Measurements from ENCODE around the gene MAD1L1.

Gene MAD1L1

GRCh38 chr7:1900847-1901246 is 331.9 kb downstream of the MAD1L1 start:
- peaks cover 0 to 25% (median 9%) of the 10 kb centered on the region in 5 donors for H3K36me3 ChIP-seq (ENCODE audit: control insufficient read depth in 5 of 5, insufficient read depth in 5 of 5, low read length in 5 of 5)
- H3K9me3 ChIP-seq (ENCODE audit: control insufficient read depth in 5 of 5, low read length in 5 of 5) = no peaks in the 10 kb centered on the region
- no peak overlapping the region for H3K27ac ChIP-seq (ENCODE audit: low read depth, low read length)
- no peak overlapping the region for H3K9ac ChIP-seq (ENCODE audit: low read length in 5 of 5)
- no peak overlapping the region for H3K4me3 ChIP-seq (ENCODE audit: low read depth in 1 of 5, low read length in 5 of 5)
- peaks cover 0 to 23% (median 14%) of the 10 kb centered on the region in 5 donors for H3K4me1 ChIP-seq (ENCODE audit: control insufficient read depth in 5 of 5, insufficient read depth in 5 of 5, low read length in 5 of 5)
- no peaks in the 10 kb centered on the region for H3K27me3 ChIP-seq (ENCODE audit: control insufficient read depth in 5 of 5, insufficient read depth in 4 of 5, low read length in 5 of 5)

- H3K9me3 ChIP-seq (ENCODE audit: control insufficient read depth in 5 of 5, low read length in 5 of 5) = no peaks in the 10 kb centered on the region
- peaks cover 0 to 25% (median 9%) of the 10 kb centered on the region in 5 donors for H3K36me3 ChIP-seq (ENCODE audit: control insufficient read depth in 5 of 5, insufficient read depth in 5 of 5, low read length in 5 of 5)
- no peaks in the 10 kb centered on the region for H3K27me3 ChIP-seq (ENCODE audit: control insufficient read depth in 5 of 5, insufficient read depth in 4 of 5, low read length in 5 of 5)
- no peak overlapping the region for H3K4me3 ChIP-seq (ENCODE audit: low read depth in 1 of 5, low read length in 5 of 5)
- no peak overlapping the region for H3K27ac ChIP-seq (ENCODE audit: low read depth, low read length)
- H3K9ac ChIP-seq (ENCODE audit: low read length in 5 of 5) = no peak overlapping the region
- peaks cover 0 to 30% (median 21%) of the 10 kb centered on the region in 5 donors for H3K4me1 ChIP-seq (ENCODE audit: control insufficient read depth in 5 of 5, insufficient read depth in 5 of 5, low read length in 5 of 5)
Measured at GRCh38 chr7:1899951-1900762, 332.6 kb downstream of the MAD1L1 start.

GRCh38 chr7:1899196-1899595 is 333.5 kb downstream of the MAD1L1 start:
- H3K4me3 ChIP-seq (ENCODE audit: low read depth in 1 of 5, low read length in 5 of 5) = no peak overlapping the region
- no peaks in the 10 kb centered on the region for H3K27me3 ChIP-seq (ENCODE audit: control insufficient read depth in 5 of 5, insufficient read depth in 4 of 5, low read length in 5 of 5)
- H3K9ac ChIP-seq (ENCODE audit: low read length in 5 of 5) = no peak overlapping the region
- no peaks in the 10 kb centered on the region for H3K9me3 ChIP-seq (ENCODE audit: control insufficient read depth in 5 of 5, low read length in 5 of 5)
- peaks cover 0 to 30% (median 24%) of the 10 kb centered on the region in 5 donors for H3K4me1 ChIP-seq (ENCODE audit: control insufficient read depth in 5 of 5, insufficient read depth in 5 of 5, low read length in 5 of 5)
- peaks cover 0 to 20% (median 9%) of the 10 kb centered on the region in 5 donors for H3K36me3 ChIP-seq (ENCODE audit: control insufficient read depth in 5 of 5, insufficient read depth in 5 of 5, low read length in 5 of 5)
- H3K27ac ChIP-seq (ENCODE audit: low read depth, low read length) = no peak overlapping the region

GRCh38 chr7:1898628-1899185 is 334.0 kb downstream of the MAD1L1 start:
- no peak overlapping the region for H3K9ac ChIP-seq (ENCODE audit: low read length in 5 of 5)
- H3K4me1 ChIP-seq (ENCODE audit: control insufficient read depth in 5 of 5, insufficient read depth in 5 of 5, low read length in 5 of 5) = peaks cover 0 to 32% (median 26%) of the 10 kb centered on the region in 5 donors
- H3K27me3 ChIP-seq (ENCODE audit: control insufficient read depth in 5 of 5, insufficient read depth in 4 of 5, low read length in 5 of 5) = no peaks in the 10 kb centered on the region
- peaks cover 0 to 20% (median 9%) of the 10 kb centered on the region in 5 donors for H3K36me3 ChIP-seq (ENCODE audit: control insufficient read depth in 5 of 5, insufficient read depth in 5 of 5, low read length in 5 of 5)
- H3K27ac ChIP-seq (ENCODE audit: low read depth, low read length) = no peak overlapping the region
- H3K9me3 ChIP-seq (ENCODE audit: control insufficient read depth in 5 of 5, low read length in 5 of 5) = no peaks in the 10 kb centered on the region
- H3K4me3 ChIP-seq (ENCODE audit: low read depth in 1 of 5, low read length in 5 of 5) = no peak overlapping the region

GRCh38 chr7:1897861-1898627 is 334.7 kb downstream of the MAD1L1 start:
- no peak overlapping the region for H3K4me3 ChIP-seq (ENCODE audit: low read depth in 1 of 5, low read length in 5 of 5)
- no peak overlapping the region for H3K27ac ChIP-seq (ENCODE audit: low read depth, low read length)
- H3K27me3 ChIP-seq (ENCODE audit: control insufficient read depth in 5 of 5, insufficient read depth in 4 of 5, low read length in 5 of 5) = no peaks in the 10 kb centered on the region
- peaks cover 0 to 36% (median 26%) of the 10 kb centered on the region in 5 donors for H3K4me1 ChIP-seq (ENCODE audit: control insufficient read depth in 5 of 5, insufficient read depth in 5 of 5, low read length in 5 of 5)
- no peak overlapping the region for H3K9ac ChIP-seq (ENCODE audit: low read length in 5 of 5)
- peaks cover 0 to 20% (median 9%) of the 10 kb centered on the region in 5 donors for H3K36me3 ChIP-seq (ENCODE audit: control insufficient read depth in 5 of 5, insufficient read depth in 5 of 5, low read length in 5 of 5)
- no peaks in the 10 kb centered on the region for H3K9me3 ChIP-seq (ENCODE audit: control insufficient read depth in 5 of 5, low read length in 5 of 5)

- Histone ChIP-seq H3K27ac (ENCODE audit: low read depth, low read length) (no peak overlapping the region), H3K4me3 (ENCODE audit: low read depth in 1 of 5, low read length in 5 of 5) (no peak overlapping the region), H3K27me3 (ENCODE audit: control insufficient read depth in 5 of 5, insufficient read depth in 4 of 5, low read length in 5 of 5) (no peaks in the 10 kb centered on the region)
Measured at GRCh38 chr7:1897076-1897860, 335.5 kb downstream of the MAD1L1 start.

GRCh38 chr7:1895664-1896515 is 336.9 kb downstream of the MAD1L1 start:
- no peak overlapping the region for H3K27ac ChIP-seq (ENCODE audit: low read depth, low read length)
- no peaks in the 10 kb centered on the region for H3K27me3 ChIP-seq (ENCODE audit: control insufficient read depth in 5 of 5, insufficient read depth in 4 of 5, low read length in 5 of 5)
- H3K36me3 ChIP-seq (ENCODE audit: control insufficient read depth in 5 of 5, insufficient read depth in 5 of 5, low read length in 5 of 5) = peaks cover 0 to 20% (median 9%) of the 10 kb centered on the region in 5 donors
- H3K9me3 ChIP-seq (ENCODE audit: control insufficient read depth in 5 of 5, low read length in 5 of 5) = no peaks in the 10 kb centered on the region
- H3K4me1 ChIP-seq (ENCODE audit: control insufficient read depth in 5 of 5, insufficient read depth in 5 of 5, low read length in 5 of 5) = peaks cover 0 to 36% (median 26%) of the 10 kb centered on the region in 5 donors
- no peak overlapping the region for H3K4me3 ChIP-seq (ENCODE audit: low read depth in 1 of 5, low read length in 5 of 5)
- H3K9ac ChIP-seq (ENCODE audit: low read length in 5 of 5) = peak overlapping the region in 1 of 5 donors; percentile 21

More at GRCh38 chr7:1897076-1897860, 335.5 kb downstream of the MAD1L1 start:
- Histone ChIP-seq H3K9me3 (ENCODE audit: control insufficient read depth in 5 of 5, low read length in 5 of 5) (no peaks in the 10 kb centered on the region), H3K4me1 (ENCODE audit: control insufficient read depth in 5 of 5, insufficient read depth in 5 of 5, low read length in 5 of 5) (peaks cover 0 to 36% (median 26%) of the 10 kb centered on the region in 5 donors), H3K36me3 (ENCODE audit: control insufficient read depth in 5 of 5, insufficient read depth in 5 of 5, low read length in 5 of 5) (peaks cover 0 to 20% (median 9%) of the 10 kb centered on the region in 5 donors), H3K9ac (ENCODE audit: low read length in 5 of 5) (no peak overlapping the region)

GRCh38 chr7:1894906-1895663 is 337.7 kb downstream of the MAD1L1 start:
- H3K27me3 ChIP-seq (ENCODE audit: control insufficient read depth in 5 of 5, insufficient read depth in 4 of 5, low read length in 5 of 5) = no peaks in the 10 kb centered on the region
- H3K9me3 ChIP-seq (ENCODE audit: control insufficient read depth in 5 of 5, low read length in 5 of 5) = no peaks in the 10 kb centered on the region
- no peak overlapping the region for H3K27ac ChIP-seq (ENCODE audit: low read depth, low read length)
- no peak overlapping the region for H3K4me3 ChIP-seq (ENCODE audit: low read depth in 1 of 5, low read length in 5 of 5)
- H3K4me1 ChIP-seq (ENCODE audit: control insufficient read depth in 5 of 5, insufficient read depth in 5 of 5, low read length in 5 of 5) = peaks cover 0 to 36% (median 26%) of the 10 kb centered on the region in 5 donors
- peaks cover 0 to 20% (median 9%) of the 10 kb centered on the region in 5 donors for H3K36me3 ChIP-seq (ENCODE audit: control insufficient read depth in 5 of 5, insufficient read depth in 5 of 5, low read length in 5 of 5)
- H3K9ac ChIP-seq (ENCODE audit: low read length in 5 of 5) = peak overlapping the region in 1 of 5 donors; percentile 21

Measured in subcutaneous abdominal adipose tissue (tissue), 5 donors.